HUES48 (cell line): Measurements from ENCODE around the gene CIAPIN1.
"Not testable (repeated sequence)": the region's sequence is repeated elsewhere in the genome, so short reads cannot be mapped to it uniquely, and the experiment has no call there.

Experiments
- H3K27ac ChIP-seq: one replicate; pipeline ENCODE4 v1.7.0; 2013; ENCODE audit warnings: low read depth, low read length, inconsistent platforms
- H3K27me3 ChIP-seq: 2 replicates; pipeline ENCODE4 v1.6.1; 2013; ENCODE audit warnings: mild to moderate bottlenecking, low read length; ENCODE audit not compliant: control insufficient read depth, insufficient read depth
- H3K36me3 ChIP-seq: 2 replicates; pipeline ENCODE4 v1.6.1; 2013; ENCODE audit warnings: low read length; ENCODE audit not compliant: control insufficient read depth, insufficient read depth
- H3K4me1 ChIP-seq: 2 replicates; pipeline ENCODE4 v1.6.1; 2013; ENCODE audit warnings: mild to moderate bottlenecking, low read length; ENCODE audit not compliant: control insufficient read depth, insufficient read depth
- H3K4me3 ChIP-seq: 2 replicates; pipeline ENCODE4 v1.5.1; 2013; ENCODE audit warnings: mild to moderate bottlenecking, low read depth, low read length
- H3K9ac ChIP-seq: 2 replicates; pipeline ENCODE4 v1.6.1; 2013; ENCODE audit warnings: mild to moderate bottlenecking, low read depth, low read length, moderate library complexity
- H3K9me3 ChIP-seq: 2 replicates; pipeline ENCODE4 v1.6.1; 2013; ENCODE audit warnings: low read length; ENCODE audit not compliant: control insufficient read depth, insufficient read depth

CIAPIN1 gene

DNA sequence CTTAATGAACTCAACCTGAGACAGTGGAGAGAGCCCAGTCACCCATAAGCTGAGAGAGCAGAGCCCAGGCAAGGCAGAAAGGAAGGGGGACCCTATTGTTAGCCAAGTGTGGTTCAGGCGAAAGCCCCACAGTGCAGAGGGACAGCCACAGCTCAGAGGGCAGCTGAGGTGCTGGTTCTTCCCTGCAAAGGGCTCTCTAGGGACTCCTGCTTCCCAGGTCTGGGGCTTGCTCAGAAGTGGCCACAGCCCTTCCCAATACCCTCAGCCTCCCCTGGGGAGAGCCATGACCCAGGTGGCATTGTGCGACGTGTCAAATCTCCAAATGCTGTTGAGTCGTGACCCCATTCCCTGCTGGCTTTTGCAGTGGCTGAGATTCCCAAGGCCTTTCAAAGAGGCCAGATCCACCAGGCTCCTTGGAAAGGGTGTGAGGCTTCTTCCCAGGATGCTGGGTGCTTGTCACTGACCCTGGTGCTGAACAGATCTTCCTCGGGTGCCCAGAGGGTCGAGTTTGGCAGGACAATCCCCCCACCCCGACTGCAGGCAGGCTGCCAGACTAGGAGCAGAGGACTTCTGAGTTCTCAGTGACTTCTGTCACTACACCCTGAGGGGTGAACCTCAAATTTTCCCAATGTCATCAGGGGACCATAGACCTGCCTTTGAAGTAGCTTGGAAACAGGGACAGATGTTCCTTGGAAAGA lies 45.1 kb downstream of the CIAPIN1 start:
- H3K27me3 ChIP-seq = no peaks in the 10 kb centered on the region
- no peaks in the 10 kb centered on the region for H3K9me3 ChIP-seq
- H3K4me3 ChIP-seq = no peak overlapping the region
- no peak overlapping the region for H3K27ac ChIP-seq
- H3K36me3 ChIP-seq = no peaks in the 10 kb centered on the region
- H3K9ac ChIP-seq = no peak overlapping the region
- no peaks in the 10 kb centered on the region for H3K4me1 ChIP-seq

DNA sequence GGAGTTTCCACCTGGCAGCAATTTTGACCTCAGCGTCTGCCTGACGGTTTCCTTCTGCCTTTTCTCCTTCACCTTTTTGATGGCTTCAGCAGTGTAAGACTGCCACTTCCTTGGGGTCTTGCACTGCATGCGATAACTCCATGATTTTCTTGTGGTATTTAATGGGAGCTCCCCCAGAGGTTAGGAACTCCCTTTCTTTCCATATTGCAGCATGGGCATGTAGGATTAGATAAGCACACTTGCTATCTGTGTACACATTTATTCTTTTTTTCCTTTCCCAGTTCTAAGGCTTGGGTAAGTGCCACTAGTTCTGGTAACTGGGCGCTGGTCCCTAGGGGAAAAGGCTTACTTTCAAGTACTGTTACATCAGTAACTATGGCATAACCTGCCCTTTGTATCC lies 49.7 kb downstream of the CIAPIN1 start:
- H3K4me1 ChIP-seq, H3K36me3 ChIP-seq, H3K27me3 ChIP-seq, H3K27ac ChIP-seq, H3K9me3 ChIP-seq, H3K4me3 ChIP-seq, H3K9ac ChIP-seq: not testable (repeated sequence)

DNA sequence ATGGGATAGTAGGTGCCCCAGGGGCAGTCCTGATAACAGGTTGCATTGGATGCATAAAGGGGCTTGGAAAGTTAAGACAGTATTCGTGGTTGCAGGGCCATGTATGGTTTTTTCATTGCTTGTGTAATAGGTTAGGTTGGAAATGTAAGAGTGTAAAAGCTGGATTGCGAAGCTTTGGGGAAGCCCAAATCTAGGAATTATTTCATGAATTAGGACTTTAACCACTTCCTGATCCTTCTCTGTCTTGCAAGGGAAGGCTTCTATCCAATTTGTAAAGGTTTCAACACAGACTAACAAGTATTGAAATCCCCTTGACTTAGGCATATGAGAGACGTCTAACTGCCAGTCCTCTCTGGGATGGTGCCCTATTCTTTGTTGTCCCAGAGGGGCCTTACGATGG lies 50.4 kb downstream of the CIAPIN1 start:
- no peaks in the 10 kb centered on the region for H3K4me1 ChIP-seq

DNA sequence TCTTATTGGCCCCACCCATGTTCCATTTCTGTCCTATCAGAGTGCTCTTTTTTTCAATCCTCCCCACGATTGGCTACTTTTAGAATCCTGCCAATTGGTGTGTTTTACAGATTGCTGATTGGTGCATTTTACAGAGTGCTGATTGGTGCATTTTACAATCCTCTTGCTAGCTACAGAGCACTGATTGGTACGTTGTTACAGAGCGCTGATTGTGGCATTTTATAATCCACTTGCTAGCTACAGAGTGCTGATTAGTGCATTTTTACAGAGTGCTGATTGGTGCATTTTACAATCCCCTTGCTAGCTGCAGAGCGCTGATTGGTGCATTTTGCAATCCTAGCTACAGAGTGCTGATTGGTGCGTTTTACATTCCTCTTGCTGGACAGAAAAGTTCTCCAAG lies 52.2 kb downstream of the CIAPIN1 start:
- no peak overlapping the region for H3K9ac ChIP-seq
- H3K27me3 ChIP-seq = no peaks in the 10 kb centered on the region
- H3K27ac ChIP-seq = no peak overlapping the region
- H3K4me1 ChIP-seq = no peaks in the 10 kb centered on the region
- H3K9me3 ChIP-seq = no peaks in the 10 kb centered on the region
- H3K4me3 ChIP-seq = no peak overlapping the region
- H3K36me3 ChIP-seq = no peaks in the 10 kb centered on the region

More for the DNA sequence above, 50.4 kb downstream of the CIAPIN1 start:
- Histone ChIP-seq H3K27ac (no peak overlapping the region), H3K9ac (no peak overlapping the region), H3K4me3 (no peak overlapping the region), H3K9me3 (no peaks in the 10 kb centered on the region), H3K27me3 (no peaks in the 10 kb centered on the region), H3K36me3 (no peaks in the 10 kb centered on the region)

DNA sequence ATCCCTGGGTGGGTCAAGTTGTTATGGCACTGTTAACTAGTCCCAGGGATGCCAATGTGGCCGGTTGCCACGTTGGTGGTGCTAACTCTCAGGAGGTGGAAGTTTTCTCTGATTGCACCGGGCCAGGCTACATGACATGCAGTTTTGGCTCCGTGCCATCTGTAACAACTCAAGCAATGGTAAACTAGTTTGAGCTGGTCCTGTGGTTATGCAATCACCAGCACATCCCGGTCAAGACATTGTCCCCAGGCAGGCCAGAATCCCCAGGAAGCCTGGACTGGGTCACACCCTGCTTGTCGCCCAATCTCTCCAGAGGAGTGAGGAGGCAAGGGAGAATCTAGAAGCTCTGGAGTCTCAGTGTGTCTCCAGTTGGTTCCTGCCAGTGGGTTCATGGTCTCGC lies 52.7 kb downstream of the CIAPIN1 start:
- no peak overlapping the region for H3K4me3 ChIP-seq
- no peaks in the 10 kb centered on the region for H3K4me1 ChIP-seq
- H3K36me3 ChIP-seq = no peaks in the 10 kb centered on the region
- no peak overlapping the region for H3K27ac ChIP-seq
- no peak overlapping the region for H3K9ac ChIP-seq
- H3K27me3 ChIP-seq = no peaks in the 10 kb centered on the region
- no peaks in the 10 kb centered on the region for H3K9me3 ChIP-seq

DNA sequence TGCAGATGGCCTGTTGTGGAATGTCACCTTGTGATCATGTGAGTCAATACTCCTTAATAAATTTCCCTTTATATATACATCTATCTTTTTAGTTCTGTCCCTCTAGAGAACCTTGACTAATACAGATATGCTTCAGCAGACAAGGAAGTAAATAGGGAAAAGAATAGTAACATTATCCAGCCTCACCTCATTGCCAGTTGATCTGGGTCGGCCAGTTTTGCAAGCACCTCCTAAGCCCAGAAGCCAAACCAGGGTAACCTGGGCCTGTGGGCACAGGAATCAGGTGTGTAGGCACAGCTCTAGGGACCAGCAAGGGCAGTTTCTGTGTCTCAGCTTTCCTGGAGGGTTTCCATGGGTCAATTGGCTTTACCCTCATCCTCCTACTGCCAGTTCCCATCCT lies 54.5 kb downstream of the CIAPIN1 start:
- Histone ChIP-seq H3K27ac (no peak overlapping the region), H3K9me3 (no peaks in the 10 kb centered on the region)

DNA sequence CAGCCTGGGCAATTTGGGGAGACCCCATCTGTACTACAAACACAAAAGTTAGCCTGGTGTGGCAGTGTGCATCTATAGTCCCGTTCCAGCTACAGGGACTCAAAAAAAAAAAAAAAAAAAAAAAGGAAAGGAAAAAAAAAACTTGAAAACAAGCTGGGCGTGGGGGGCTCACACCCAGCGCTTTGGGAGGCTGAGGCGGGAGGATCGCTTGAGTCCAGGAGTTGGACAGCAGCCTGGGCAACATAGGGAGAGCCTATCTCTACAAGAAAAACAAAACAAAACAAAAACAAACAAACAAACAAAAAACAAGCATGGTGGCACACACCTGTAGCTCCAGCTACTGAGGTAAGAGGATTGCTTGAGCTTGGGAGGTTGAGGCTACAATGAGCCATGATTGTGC lies 55.5 kb downstream of the CIAPIN1 start:
- Histone ChIP-seq H3K27me3 (no peaks in the 10 kb centered on the region), H3K4me1 (no peaks in the 10 kb centered on the region; the same call in 1 of the 2 replicates), H3K27ac (no peak overlapping the region), H3K36me3 (no peaks in the 10 kb centered on the region), H3K9ac (no peak overlapping the region), H3K9me3 (no peaks in the 10 kb centered on the region), H3K4me3 (no peak overlapping the region)

More for the DNA sequence above, 54.5 kb downstream of the CIAPIN1 start:
- Histone ChIP-seq H3K27me3 (no peaks in the 10 kb centered on the region), H3K36me3 (no peaks in the 10 kb centered on the region), H3K4me1 (no peaks in the 10 kb centered on the region), H3K4me3 (no peak overlapping the region), H3K9ac (no peak overlapping the region)

DNA sequence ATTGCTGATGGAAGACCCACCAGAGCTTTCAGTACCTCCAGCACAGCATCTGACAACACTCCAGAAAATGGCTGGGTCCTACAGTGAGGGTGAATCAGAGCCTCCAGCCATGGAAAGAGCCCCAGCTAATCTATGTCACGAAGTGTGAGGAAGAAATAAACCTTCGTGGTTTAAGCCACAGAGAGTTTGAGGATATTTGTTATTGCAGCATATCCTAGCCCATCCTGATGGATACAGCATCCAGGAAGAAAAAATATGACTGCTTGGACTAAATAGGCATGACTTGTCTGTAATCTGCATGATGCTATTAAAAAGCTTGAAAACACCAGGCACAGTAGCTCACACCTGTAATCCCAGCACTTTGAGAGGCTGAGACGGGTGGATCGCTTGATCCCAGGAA lies 55.9 kb downstream of the CIAPIN1 start:
- no peaks in the 10 kb centered on the region for H3K27me3 ChIP-seq
- H3K9ac ChIP-seq = no peak overlapping the region
- H3K9me3 ChIP-seq = no peaks in the 10 kb centered on the region
- no peaks in the 10 kb centered on the region for H3K36me3 ChIP-seq
- no peak overlapping the region for H3K27ac ChIP-seq
- no peak overlapping the region for H3K4me3 ChIP-seq
- H3K4me1 ChIP-seq = no peaks in the 10 kb centered on the region; the same call in 1 of the 2 replicates

DNA sequence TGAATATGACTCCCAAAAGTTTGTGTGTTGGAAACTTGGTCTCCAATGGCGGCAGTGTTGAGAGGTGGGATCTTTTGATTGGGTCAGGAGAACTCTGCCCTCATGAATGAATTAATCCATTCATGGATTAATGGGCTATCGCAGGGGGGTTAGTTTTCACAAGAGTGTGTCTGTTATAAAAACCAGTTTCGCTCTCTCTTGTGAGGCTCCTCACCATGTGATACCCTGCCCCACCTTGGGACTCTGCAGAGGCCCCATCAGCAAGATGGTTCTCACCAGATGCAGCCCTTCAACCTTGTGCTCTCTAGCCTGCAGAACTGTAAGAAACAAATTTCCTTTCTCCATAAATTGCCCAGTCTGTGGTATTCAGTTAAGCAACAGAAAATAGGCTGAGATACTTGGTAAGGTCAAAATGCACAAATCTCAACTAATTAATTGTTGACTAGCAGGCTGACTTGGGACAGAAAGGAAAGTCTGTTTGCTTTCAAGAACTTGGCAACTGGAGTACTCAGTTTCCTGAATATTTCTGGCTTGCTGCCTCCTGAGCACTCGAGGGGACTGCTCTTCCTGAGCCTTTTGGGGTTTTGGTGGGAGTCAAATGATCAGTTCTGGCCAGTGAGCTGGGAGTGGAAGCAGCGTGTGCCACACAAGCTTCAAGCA lies 56.4 kb downstream of the CIAPIN1 start:
- H3K36me3 ChIP-seq = no peaks in the 10 kb centered on the region
- no peak overlapping the region for H3K27ac ChIP-seq
- H3K27me3 ChIP-seq = no peaks in the 10 kb centered on the region
- no peak overlapping the region for H3K4me3 ChIP-seq
- H3K4me1 ChIP-seq = no peaks in the 10 kb centered on the region; the same call in 1 of the 2 replicates
- H3K9me3 ChIP-seq = no peaks in the 10 kb centered on the region
- no peak overlapping the region for H3K9ac ChIP-seq

DNA sequence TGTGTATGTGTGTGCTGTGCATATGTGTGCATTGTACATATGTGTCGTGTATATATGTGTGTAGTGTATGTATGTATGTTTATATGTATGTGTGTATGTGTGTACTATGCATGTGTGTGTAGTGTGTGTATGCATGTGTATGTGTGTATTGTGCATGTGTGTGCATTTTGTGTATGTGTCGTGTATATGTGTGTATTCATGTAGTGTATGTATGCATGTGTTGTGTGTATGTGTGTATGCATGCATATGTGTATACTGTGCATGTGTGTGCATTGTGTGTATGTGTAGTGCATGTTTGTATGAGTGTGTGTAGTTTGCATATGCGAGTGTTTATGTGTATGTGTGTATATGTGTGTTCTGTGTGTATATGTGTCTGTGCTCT lies 58.1 kb downstream of the CIAPIN1 start:
- Histone ChIP-seq H3K4me1 (no peaks in the 10 kb centered on the region; the same call in 1 of the 2 replicates), H3K36me3 (no peaks in the 10 kb centered on the region), H3K4me3 (no peak overlapping the region), H3K27me3 (no peaks in the 10 kb centered on the region), H3K9me3 (no peaks in the 10 kb centered on the region), H3K27ac (no peak overlapping the region), H3K9ac (no peak overlapping the region)

DNA sequence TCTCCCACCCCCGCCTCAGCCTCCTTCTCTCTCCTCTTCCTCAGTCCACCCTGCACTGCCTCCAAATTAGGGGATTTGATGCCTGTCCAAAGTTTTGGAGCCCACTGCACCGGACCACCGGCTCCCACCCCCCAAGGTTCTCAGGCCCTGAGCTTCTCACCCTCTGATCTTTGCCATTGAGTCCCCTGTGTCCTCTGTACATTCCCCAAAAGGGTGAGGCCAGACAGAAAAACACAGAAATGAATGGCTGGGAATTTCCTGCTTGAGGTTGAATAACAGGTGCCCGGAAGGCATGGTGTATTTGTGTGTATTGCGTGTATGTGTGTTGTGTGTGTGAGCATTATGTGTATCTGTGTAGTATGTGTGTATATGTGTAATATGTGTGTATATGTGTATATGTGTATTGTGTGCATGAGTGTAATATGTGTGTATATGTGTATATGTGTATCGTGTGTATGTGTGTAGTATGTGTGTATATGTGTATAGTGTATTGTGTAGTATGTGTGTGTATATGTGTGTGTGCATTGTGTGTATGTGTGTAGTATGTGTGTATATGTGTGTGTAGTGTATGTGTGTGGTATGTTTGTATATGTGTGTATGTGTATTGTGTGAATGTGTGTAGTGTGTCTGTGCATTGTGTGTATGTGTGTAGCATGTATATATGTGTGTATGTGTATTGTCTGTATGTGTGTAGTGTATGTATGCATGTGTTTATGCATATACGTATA lies 58.7 kb downstream of the CIAPIN1 start:
- H3K36me3 ChIP-seq = no peaks in the 10 kb centered on the region
- H3K27me3 ChIP-seq = no peaks in the 10 kb centered on the region
- H3K9ac ChIP-seq = no peak overlapping the region
- H3K4me3 ChIP-seq = no peak overlapping the region
- no peaks in the 10 kb centered on the region for H3K9me3 ChIP-seq
- no peaks in the 10 kb centered on the region; the same call in 1 of the 2 replicates for H3K4me1 ChIP-seq
- no peak overlapping the region for H3K27ac ChIP-seq
